GM19463 (cell line): ENCODE results near the gene TBC1D1.
A peak's percentile ranks its signal among the peaks of the same experiment; 100 is the strongest.

Experiments
- ATAC-seq: cut with Tn5 transposase; IDR thresholded peaks from one replicate; pipeline ENCODE4 v1.9.1; 2021; ENCODE audit warnings: mild to moderate bottlenecking, moderate library complexity; ENCODE audit not compliant: unreplicated experiment

Gene TBC1D1

DNA sequence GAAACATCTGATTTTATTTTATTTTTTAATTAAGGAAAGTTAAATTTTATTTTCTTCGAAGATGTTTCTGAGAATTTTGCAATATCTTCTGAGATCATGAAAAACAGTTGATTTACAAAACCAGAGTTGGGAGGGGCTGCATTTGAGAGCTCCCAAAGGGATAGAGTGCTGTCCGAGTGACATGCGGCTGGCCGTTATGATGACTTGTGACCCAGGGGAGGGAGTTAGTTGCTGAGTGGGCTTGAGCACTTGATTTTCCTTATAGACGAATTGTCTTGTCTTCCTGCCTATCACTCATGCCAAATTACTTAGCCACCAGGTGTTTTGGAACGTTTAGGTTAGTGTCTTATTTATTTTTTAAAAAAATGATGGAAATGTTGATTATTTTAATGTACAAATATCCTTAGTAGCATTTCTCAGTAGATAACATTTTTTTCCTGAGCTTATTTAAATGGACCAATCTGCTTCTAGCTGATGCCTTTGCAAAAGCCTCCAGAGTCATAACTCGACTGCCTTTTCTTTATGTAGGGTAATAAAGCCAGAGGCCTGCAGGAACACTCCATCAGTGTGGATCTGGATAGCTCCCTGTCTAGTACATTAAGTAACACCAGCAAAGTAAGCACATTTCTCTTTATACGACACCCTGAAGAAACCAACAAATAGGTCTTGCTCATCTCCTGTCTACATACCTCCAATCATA is 154.6 kb downstream of the TBC1D1 start:
- no peak for ATAC-seq

DNA sequence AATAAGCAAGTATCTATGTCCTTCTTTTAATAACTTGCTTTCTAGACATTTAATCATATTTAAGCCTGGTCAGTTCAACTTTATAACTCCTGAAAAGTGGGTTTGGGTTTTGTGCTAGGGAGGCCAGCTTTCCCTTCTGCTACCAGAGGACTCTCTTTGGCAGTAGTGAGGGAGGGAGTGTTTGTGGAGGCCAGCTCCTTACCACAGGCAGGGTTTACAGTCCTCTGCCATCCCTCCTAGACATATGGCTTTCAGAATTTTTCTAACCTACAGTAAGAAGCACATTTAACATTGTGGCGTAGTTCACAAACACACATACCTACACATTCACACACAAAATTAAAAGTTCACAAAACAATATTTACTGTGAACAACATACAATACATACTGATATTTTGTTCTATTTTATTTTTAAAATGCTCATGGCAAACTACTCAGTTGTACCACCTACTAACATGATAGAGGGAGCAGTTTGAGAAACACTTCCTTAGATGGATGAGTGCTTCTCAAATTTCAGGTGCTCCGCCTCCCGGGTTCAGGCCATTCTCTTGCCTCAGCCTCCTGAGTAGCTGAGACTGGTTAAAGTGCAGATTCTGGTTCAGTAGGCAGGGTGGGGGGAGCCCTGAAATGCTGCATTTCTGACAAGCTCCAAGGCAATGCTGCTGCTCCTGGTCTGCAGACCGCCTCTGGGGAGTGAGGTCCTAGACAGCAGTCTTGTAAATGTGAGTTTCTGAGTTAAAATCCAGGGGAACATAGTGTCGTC is 156.0 kb downstream of the TBC1D1 start:
- no peak for ATAC-seq

DNA sequence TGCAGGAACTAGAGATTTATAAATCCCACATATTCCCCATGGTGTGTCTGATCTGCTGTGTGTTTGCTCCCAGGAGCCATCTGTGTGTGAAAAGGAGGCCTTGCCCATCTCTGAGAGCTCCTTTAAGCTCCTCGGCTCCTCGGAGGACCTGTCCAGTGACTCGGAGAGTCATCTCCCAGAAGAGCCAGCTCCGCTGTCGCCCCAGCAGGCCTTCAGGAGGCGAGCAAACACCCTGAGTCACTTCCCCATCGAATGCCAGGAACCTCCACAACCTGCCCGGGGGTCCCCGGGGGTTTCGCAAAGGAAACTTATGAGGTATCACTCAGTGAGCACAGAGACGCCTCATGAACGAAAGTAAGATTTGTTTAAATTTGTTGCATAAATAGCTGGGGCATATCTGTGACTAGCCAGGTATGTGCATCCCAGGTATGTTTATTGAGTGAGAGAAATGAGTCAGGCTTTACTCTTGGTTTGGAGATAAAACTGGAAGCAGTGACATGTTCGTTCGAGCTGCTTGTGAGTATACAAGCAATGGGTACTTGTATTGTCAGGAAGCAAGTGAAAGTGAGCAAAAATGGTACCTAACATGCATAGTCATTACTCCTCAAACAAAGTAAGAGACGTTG is 158.8 kb downstream of the TBC1D1 start:
- no peak for ATAC-seq

DNA sequence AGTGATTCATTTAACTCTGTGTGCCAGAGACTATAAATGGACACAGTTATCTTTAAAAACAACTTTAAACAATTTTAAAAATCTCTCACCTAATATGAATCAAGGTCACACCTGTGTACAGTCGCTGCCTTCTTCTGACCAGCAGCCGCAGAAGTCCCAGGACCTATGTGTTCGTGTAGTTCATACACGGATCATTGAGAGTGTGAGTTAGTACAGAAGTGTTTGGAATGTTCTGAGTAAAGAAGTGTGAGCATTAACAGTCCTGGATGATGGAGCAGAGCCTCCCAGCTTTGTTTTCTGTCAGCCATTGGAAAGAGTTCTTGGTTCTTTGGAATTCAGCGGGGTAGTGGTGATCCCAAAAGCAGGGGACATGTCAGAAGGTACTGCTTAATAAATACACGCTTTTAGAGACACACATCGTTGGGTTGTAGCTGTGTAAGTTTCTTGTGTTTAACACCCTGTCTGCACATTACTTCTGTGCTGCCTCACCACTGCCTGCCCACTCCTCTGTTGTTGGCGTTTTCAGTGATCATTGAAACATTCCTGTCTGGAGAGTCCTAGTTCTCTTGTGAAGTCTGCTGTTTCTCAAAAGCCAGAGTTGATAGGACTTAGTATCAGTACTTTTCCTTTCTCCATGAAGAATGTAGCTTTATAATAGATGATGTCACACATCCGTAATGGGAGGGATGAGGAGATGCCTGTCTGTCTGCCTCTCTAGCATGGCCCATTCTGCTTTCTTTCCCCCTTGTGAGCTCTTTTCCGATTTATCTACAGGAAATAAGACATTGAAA is 159.9 kb downstream of the TBC1D1 start:
- ATAC-seq = no peak

DNA sequence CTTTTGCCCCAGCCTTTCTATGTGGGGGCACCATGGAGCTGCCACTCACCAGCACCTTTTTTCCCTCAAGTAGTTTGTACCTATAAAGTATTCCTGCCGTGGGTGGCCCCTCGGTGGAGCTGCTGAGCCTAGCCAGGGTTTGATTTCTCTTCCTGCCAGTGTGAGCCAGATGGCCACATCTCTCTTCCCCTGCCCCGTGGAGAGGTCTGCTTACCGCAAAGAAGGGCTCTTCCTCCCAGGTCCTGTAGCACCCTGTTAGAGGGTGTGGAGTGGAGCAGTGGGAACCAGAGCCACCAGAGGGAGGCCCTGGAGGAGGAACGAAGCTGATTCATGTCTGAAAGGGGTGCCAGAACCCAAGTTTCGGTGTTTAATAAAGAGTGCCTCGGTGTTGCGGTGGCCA is 164.7 kb downstream of the TBC1D1 start:
- no peak for ATAC-seq

DNA sequence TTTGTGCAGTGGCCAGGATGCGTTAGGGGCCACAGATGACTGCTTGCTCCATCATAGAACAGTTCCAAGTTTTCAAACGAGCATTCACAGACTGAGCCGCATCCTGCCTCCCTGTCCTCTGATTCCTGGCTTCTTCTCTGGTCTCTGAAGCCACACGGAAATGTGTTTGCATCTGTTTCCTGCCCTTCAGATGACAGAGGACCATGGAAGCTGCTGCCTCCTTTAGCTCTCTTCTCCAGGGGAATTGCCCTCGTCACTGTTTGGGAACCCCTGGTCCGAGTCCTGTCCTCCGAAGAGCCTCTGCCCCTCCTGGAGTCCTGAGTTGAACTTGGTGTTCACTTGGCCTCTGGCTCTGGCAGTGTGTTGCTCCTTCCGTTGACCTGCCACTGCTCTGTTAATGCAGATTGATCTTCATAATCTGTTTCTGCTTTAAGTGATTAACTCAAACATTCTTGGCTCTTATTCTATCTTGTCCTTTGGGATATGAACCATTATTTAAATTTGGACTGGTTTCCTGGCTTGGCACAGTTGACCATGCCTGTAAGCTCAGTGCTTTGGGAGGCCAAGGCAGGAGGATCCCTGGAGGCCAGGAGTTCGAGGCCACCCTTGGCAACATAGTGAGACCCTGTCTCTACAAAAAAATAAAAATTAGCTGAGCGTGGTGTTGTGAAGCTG is 165.3 kb downstream of the TBC1D1 start:
- no peak for ATAC-seq

DNA sequence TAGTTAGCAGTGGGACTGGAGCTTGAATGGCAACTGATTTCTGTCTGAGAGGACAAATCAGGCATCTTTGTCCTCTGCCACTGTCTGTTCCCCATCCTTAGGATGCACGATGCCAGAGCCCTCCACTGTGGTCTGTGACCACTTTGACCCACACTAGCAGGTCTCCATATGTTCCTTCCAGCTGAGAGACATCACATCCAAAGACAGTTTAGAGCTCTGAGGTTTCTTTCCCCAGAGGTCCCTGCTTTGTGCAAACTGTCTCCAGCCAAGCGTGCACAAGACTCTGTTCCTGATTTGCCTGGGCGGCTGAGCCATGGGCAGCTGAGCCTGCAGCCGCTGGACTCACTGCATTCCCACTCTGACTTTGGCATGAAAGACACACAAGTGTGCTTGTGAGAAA is 167.3 kb downstream of the TBC1D1 start:
- ATAC-seq = no peak

DNA sequence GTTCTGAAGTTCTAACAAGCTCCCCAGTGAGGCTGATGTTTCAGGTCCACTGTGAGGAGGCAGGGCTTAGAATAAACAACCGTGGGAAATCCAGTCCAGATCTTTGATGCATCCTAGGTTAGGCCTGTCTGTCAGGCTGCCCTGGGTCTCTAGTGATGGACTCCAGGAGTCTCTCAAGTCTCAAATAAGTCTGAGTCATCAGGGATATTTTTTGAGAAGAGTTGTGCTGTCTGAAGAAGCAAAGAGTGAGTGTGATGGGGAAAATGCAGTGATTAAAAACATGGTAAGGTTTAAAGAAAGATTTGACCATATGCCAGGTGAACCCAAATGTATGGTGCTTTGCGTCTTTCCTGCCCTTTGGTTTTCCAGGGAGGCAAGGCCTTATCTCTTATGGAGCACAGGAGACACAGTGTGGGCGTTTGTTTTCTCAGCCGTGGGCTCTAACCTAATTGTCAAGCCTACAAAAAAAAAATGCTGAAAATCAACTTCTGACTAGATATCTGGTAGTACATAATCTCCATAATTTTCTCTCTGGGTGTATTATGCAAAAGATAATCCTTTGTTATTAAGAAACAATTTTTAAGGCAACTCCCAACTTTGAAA is 170.0 kb downstream of the TBC1D1 start:
- no peak for ATAC-seq

DNA sequence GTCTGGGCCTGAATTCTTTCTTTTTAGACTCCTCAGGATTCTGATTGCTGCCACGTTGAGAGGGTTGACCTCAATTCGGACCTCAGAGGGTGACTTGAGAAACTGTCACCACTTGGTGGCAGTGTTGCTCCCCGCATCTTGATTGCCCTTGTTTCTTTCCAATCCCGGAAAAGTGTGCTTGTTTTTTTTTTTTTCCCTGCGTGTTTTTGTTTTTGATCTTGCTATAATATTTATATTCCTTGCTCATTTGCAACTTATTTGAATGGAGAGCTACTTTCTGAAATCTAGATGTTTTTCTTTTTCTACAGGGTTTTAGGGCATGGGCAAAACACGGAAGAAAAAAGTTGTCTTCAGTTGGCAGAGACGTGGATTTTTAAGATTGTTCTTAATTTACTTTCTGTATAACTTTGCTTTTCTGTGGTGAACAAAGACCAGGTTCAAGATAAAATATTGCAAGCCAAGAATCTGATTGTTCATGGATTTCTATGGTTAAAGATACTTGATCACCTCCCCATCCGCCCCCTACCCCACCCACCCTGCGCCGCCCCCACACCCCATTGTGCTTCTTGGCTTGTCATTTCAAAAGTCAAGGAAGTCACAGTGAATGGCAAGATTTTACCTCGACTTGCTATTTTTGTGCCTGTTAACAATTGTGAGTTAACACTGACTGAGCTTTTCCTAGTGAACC is 171.3 kb downstream of the TBC1D1 start:
- peak; percentile 61 for ATAC-seq

DNA sequence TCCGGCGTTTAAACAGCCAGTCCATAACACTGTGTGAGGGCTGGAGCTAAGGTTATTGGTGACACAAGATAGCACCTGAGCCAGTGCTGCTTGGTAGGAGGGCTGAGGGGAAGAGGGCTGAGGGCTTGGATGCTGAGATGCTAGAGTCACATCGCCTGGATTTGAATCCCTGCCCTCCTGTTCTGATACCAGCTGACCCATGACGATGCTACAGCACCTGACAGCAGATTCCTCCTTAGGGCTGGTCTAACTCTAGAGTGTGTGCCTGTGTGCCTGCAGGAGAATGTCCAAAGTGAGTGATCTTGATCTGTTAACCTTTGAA is 171.9 kb downstream of the TBC1D1 start:
- no peak for ATAC-seq

DNA sequence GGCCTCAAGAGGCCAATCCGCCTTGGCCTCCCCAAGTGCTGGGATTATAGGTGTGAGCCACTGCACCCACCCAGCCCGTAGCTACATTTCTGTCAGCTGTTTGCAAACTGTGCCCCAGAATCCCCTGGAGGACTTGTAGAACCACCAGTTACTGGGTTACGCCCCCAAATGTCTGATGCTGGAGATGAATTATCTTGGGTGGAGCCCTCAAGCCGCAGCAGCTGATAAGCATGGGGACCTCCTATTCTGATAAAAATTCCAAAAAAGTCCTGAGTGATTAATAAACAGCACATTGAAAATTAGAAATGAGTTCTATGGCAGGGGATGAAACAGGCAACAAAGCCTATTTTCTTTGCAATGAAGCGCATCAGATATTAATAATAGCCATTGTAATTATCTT is 174.3 kb downstream of the TBC1D1 start:
- ATAC-seq = no peak

DNA sequence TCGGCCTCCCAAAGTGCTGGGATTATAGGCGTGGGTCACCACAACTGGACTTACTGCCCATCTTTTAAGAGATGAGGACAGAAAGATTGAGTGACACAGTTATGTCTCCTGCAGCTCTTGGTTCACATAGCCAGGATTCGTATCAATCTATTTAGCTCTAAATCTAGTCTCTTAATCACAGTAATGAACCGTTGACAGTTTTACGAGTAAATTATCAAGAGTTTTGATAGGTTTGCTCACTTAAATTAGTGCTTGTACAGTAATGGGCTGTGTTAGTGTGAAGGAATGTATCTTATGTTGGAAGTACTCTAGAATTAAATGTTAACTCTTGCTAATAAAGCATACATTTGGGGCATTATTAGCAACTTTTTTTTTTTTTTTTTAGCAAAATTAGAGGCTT is 175.0 kb downstream of the TBC1D1 start:
- ATAC-seq = no peak

DNA sequence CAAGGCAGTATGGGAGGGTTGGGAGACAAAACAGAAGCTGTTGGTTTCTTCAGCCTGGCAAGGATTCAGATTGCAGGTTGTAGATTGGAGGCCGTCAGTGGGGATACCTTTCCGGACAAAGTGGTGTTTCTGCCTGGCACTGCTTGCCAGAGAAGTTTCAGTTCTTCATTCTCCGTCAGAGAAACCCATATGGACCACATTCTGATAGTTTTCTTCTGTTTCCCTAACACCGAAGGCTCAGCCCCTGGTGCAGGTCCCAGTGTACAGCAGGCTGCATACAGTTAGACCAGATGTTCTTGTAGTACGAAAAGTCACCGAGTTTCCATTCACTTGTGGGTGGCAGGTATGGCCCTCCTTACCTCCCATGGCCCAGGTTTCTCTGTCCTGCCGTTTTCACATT is 176.6 kb downstream of the TBC1D1 start:
- ATAC-seq = no peak

DNA sequence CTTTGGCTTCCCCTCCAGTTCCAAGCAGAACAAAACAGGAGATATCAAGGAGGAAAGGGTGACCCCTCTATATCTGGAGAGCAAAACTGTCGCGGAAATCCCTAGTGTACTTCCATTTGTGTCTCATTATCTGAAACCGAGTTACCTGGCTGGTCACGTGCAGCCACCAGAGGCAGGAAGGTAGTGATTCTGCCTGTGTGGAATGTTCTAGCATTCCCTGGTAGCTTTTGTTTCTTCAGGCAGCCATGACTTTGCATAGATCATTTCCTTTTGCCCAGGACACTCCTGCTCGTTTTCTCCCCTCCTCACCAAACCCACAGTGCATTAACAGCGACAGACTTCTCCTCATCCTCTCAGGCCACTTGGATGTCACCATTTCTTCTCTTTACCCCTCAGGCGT is 177.2 kb downstream of the TBC1D1 start:
- no peak for ATAC-seq

DNA sequence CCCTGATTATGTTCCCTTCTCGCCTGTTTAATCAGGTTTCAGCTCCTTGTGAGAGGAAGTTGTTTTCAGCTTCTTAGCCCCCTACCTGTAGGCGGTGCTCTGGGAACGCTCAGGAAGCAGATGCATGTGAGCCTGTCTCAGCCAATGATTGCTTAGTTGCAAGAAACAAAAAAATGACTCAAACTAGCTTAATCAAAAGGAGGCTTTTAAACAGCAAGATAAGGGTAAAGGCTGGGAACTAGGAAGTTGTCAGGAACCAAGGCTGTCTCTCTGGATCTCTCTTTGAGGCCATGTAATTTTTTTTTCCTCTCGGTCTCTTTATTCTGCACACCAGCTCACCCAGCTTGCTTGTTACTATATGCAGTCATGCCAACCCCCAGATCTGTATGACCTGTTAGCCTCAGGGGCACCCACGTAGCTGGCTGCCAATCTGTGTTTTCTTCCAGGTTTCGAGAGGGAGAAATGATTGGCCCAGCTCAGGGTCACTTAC is 178.4 kb downstream of the TBC1D1 start:
- ATAC-seq = no peak

DNA sequence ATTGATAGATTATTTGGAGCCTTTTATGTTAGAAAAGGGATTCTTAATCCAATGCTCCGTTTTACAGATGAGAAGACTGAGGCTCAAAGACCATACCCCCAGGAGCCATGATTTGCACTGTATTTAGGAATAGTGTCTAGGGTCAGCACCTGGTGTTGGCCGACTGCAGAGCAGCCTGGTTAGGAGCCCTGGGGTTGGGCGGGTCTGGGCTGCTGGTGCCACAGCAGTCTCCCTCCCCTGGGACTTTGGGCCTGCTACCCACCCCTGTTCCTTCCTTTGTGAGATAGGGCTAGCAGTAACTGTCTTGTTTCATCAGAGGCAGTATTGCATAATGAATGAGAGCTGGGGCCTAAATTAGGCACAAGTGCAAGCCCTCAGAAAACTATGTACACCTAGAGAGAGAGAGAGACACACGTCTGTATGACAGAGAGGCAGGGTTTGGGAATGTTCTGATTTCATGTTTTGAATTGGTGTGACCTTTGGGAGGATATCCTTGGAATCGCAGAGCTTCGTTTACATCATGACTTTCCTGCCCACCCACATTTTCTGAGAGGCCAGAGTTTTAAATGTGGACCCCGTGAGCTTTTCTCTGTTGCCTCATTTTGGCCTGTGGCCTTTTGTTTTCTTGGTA is 181.0 kb downstream of the TBC1D1 start:
- no peak for ATAC-seq

DNA sequence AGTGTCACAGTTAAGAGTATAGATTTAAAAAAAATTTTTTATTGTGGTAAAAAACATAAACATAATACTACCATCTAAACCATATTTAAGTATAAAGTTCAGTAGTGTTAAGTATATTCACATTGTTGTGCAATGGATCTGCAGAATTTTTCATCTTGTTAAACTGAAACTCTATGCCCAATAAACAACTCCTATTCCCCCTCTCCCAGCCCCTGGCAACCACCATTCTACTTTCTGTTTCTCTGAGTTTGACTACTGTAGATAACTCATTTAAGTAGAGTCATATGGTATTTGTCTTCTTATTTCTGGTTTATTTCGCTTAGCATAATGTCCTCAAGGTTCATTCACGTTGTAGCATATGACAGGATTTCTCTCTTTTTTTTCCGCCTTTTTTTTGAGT is 181.7 kb downstream of the TBC1D1 start:
- no peak for ATAC-seq

DNA sequence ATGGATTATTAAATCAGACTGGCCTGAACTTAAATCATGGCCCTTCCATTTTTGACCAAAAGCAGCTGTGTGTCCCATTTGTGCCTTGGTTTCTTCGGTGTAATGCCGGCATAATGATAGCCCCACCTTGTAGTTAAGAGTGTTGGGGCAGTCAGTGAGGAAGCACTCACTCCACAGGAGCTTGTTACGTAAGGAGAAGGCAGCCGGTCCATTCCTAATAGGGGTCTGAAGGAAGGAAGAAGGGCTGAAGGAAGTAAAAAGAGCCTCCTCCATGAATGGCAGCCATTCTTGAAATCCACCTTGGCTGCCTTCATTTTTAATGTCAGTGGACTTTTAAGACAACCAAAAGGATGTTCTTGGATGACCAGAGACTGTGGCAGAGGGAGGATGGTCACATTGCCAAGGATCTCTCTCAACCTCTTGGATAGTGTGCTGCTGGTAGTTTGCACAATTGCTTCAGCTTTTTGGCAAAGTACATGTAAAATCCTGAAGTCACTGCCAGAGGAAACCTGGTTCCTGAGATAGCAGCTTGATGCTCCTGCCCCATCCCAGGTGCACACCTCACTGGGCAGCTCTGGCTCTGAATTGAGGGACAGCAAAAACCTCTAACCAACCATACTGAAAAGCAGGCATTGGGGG is 182.8 kb downstream of the TBC1D1 start:
- no peak for ATAC-seq
